ENCODE data around the gene SMIM7.
"Not testable (repeated sequence)": the region's sequence is repeated elsewhere in the genome, so short reads cannot be mapped to it uniquely, and the experiment has no call there.

SMIM7 gene

GRCh38 chr19:16654140-16654539, 5.8 kb downstream of the SMIM7 start:
- DNase-seq = no peak

- DNase-seq = no peak
These were observed 7.1 kb downstream of the SMIM7 start for GRCh38 chr19:16652854-16653253.

- not testable (repeated sequence) for DNase-seq
These were observed 8.3 kb downstream of the SMIM7 start for GRCh38 chr19:16651421-16652188.

- DNase-seq = no peak
These were observed 9.1 kb downstream of the SMIM7 start for GRCh38 chr19:16650821-16651220.

GRCh38 chr19:16649734-16650133, 10.2 kb downstream of the SMIM7 start:
- DNase-seq = no peak

- no peak for DNase-seq
These were observed 14.8 kb downstream of the SMIM7 start for GRCh38 chr19:16645140-16645539.

GRCh38 chr19:16641695-16642094, 18.2 kb downstream of the SMIM7 start:
- no peak for DNase-seq

GRCh38 chr19:16640951-16641350, 19.0 kb downstream of the SMIM7 start:
- DNase-seq = no peak

GRCh38 chr19:16638666-16639065, 21.3 kb downstream of the SMIM7 start:
- DNase-seq = no peak

GRCh38 chr19:16637535-16637934, 22.4 kb downstream of the SMIM7 start:
- no peak for DNase-seq

GRCh38 chr19:16631465-16631864, 28.5 kb downstream of the SMIM7 start:
- DNase-seq = no peak

GRCh38 chr19:16628984-16629691, 30.8 kb downstream of the SMIM7 start:
- DNase-seq = peak; percentile 62

GRCh38 chr19:16628183-16628983, 31.6 kb downstream of the SMIM7 start, which contains the start of gene MED26:
TSS of gene MED26 (minus strand) at chr19:16628204. CDS start at chr19:16627943, 261 bp downstream.
- DNase-seq = peak; percentile 93

- no peak for DNase-seq
These were observed 32.1 kb downstream of the SMIM7 start for GRCh38 chr19:16627928-16628182.

- no peak for DNase-seq
These were observed 32.6 kb downstream of the SMIM7 start for GRCh38 chr19:16627193-16627927.

GRCh38 chr19:16626796-16627192, 33.1 kb downstream of the SMIM7 start:
- no peak for DNase-seq

- no peak for DNase-seq
These were observed 34.6 kb downstream of the SMIM7 start for GRCh38 chr19:16625163-16625958.

GRCh38 chr19:16624236-16624635, 35.7 kb downstream of the SMIM7 start:
- no peak for DNase-seq

- DNase-seq = no peak
These were observed 36.4 kb downstream of the SMIM7 start for GRCh38 chr19:16623576-16623975.

- DNase-seq = no peak
These were observed 36.9 kb downstream of the SMIM7 start for GRCh38 chr19:16623066-16623465.

GRCh38 chr19:16621165-16621800, 38.7 kb downstream of the SMIM7 start:
- no peak for DNase-seq

GRCh38 chr19:16620584-16620983, 39.4 kb downstream of the SMIM7 start:
- DNase-seq = no peak

All from fibroblast of upper back skin (primary cell).